Astrocyte of the spinal cord (primary cell): ENCODE results near the gene PAFAH1B2.
A peak's percentile ranks its signal among the peaks of the same experiment; 100 is the strongest.

ENCODE experiments used
- DNase-seq: peaks from one replicate; pipeline ENCODE4 v3.0.0; 2011; ENCODE audit warnings: low read depth, low spot score
- H3K4me3 ChIP-seq: 2 replicates; pipeline ENCODE4 v1.5.1; 2011; ENCODE audit warnings: low read depth, mild to moderate bottlenecking, low read length, moderate library complexity
- in situ Hi-C: cut with HindIII; loops from 2 replicates; pipeline ENCODE4 v1.10.0; 2017; ENCODE audit warnings: low sequenced_read_pairs
- TF ChIP-seq, protein P1 (sequence below): IDR thresholded peaks from 2 replicates; pipeline ENCODE4 v1.5.1; 2012; ENCODE audit warnings: low read depth, mild to moderate bottlenecking, low read length, inconsistent platforms

PAFAH1B2 gene

DNA sequence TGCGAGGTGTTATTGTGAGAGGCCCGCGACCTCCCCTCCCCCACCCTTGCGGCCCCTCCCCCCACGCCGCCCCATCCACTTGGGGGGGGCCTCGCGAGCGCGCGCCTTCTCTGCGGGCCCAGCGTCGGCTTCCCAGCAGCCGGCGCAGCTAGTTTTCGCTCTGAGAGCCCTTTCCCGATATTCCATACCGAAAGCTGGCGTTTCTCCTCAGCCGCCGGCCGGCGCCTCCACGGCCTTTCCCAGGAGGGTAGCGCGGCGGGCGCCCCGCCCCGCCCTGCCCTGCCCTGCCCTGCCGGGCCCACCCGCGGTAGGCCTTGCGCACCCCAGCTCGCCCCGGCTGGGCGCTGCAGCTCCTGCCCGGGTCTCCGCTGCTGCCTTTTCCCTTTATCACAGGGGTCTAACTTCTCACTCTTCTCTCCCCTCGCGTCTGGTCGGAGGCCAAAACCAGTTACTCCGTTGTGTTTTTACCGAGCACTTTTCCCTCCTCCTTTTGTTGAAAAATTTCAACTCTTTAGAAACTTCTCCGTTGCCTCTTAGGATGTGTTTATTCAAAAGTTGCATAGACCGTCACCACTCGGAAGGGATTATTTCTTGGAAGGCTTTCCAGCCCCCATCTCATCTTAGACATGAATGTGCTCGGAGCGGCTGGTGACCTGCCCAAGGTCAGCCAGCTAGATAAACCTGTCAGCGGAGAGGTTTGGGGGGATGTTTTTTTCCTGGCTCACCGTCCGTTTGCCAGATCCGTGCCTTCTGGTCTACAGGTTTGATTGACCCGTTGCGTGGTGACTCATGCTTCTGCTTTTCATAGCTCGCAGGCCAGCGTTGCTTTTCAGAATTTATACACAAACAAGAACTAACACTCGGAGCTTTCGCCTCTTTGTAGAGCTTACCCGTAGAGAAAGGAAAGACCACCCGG lies 648 bp downstream of the PAFAH1B2 start:
- peak; percentile 65 for DNase-seq
- peak overlapping the region; percentile 82 for H3K4me3 ChIP-seq
- in situ Hi-C loops, result no loop called here
- TF ChIP-seq, protein P1, sequence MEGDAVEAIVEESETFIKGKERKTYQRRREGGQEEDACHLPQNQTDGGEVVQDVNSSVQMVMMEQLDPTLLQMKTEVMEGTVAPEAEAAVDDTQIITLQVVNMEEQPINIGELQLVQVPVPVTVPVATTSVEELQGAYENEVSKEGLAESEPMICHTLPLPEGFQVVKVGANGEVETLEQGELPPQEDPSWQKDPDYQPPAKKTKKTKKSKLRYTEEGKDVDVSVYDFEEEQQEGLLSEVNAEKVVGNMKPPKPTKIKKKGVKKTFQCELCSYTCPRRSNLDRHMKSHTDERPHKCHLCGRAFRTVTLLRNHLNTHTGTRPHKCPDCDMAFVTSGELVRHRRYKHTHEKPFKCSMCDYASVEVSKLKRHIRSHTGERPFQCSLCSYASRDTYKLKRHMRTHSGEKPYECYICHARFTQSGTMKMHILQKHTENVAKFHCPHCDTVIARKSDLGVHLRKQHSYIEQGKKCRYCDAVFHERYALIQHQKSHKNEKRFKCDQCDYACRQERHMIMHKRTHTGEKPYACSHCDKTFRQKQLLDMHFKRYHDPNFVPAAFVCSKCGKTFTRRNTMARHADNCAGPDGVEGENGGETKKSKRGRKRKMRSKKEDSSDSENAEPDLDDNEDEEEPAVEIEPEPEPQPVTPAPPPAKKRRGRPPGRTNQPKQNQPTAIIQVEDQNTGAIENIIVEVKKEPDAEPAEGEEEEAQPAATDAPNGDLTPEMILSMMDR, result no peak

DNA sequence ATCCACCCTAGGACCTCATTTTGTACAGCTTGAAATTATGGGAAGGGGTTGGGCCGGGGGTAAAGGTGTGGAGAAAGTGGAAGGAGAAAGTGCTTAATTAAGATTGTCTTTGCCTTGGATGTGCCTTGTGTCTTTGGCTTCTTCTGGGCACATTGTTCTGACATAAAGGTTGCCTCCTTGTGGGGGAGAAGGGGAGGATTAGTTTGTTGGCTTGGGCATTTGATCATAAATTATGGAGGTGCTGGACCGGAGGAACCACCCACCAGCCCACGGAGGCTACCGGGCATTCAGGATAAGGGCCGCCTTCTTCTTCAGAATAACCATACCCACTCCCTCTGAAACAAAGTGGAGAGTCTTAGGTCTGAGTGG lies 1.3 kb downstream of the PAFAH1B2 start:
- peak overlapping the region; percentile 82 for H3K4me3 ChIP-seq
- in situ Hi-C loops, result no loop called here
- TF ChIP-seq, protein P1, result peak; percentile 33
- peak; percentile 41 for DNase-seq

DNA sequence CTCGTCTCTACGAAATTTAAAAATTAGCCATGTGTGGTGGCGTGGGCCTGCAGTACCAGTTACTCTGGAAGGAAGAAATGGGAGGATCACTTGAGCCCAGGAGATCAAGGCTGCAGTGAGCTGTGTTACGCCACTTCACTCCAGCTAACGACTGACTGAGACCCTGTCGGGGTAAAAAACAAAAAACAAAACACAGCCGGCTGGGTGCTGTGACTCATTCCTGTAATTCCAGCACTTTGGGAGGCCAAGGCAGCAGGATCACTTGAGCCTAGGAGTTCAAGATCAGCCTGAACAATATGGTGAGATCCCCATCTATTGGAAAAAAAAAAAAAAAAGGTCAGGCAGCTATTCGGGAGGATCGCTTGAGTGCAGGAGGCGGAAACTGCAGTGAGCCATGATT lies 2.4 kb downstream of the PAFAH1B2 start:
- TF ChIP-seq, protein P1, result no peak
- in situ Hi-C loops, result no loop called here
- H3K4me3 ChIP-seq, result no peak overlapping the region
- DNase-seq, result peak; percentile 18

DNA sequence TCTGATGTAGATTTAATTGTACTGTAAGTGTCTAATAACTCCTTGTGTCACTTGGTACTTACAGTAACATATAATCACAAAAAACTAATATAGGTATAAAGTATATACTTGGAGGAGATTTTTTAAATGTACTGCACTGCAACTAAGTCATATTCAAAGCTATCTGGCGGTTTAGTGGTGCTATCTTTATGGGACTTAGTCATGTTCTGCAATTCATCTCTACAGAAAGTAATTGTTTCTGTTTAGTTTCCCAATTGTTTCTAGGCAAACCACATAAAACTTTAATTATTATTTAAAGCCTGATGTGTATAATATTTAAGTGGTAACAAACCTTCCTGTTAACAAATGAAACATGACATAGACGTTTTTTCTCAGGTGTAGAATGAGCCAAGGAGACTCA lies 8.0 kb downstream of the PAFAH1B2 start:
- no peak overlapping the region for H3K4me3 ChIP-seq
- TF ChIP-seq, protein P1, result no peak
- in situ Hi-C loops, result no loop called here
- no peak for DNase-seq

DNA sequence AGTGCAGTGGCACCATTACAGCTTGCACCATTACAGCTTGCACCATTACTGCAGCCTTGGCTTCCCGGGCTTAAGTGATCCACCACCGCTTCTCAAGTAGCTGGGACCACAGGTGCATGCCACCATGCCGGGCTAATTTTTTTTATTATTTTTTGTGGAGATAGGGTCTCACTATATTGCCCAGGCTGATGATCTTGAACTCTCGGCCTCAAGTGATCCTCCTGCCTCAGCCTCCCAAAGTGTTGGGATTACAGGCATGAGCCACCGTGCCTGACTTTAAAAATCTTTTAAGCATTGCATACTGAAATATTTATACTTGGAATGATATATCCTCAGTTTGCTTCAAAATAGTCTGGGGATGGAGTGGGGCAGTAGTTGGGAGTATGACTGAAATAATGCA lies 10.4 kb downstream of the PAFAH1B2 start:
- H3K4me3 ChIP-seq, result no peak overlapping the region
- TF ChIP-seq, protein P1, result no peak
- in situ Hi-C loops, result no loop called here
- DNase-seq, result no peak

DNA sequence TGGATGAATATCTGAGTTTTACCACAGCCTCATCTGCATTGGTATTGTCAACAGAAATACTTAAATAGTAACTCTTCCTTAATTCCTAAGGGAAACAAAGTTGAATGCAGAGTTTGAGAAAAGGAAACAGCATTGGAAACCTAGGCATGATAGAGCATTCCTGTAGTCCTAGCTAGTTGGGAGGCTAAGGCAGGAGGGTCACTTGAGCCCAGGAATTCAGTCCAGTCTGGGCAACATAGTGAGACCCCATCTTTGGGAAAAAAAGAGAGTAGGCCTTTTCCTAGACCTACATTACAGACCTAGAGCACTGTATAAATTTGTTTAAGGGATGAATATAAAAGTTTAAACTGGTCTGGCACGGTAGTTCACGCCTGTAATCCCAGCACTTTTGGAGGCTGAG lies 13.4 kb downstream of the PAFAH1B2 start:
- in situ Hi-C loops, result no loop called here
- TF ChIP-seq, protein P1, result no peak

More for the DNA sequence above, 13.4 kb downstream of the PAFAH1B2 start:
- no peak overlapping the region for H3K4me3 ChIP-seq
- no peak for DNase-seq
